Measurements from ENCODE around the gene SPOCK1. TPM values are rescaled to one million over a fixed set of nuclear protein-coding genes. Genes with fewer than 3 reads are reported as not detected.

SPOCK1 gene
- total and polyA plus RNA-seq, 2 donors (not counting 3 experiments of a cell fraction or from before 2014, with no cell fraction given), result 144 to 280 TPM

DNA sequence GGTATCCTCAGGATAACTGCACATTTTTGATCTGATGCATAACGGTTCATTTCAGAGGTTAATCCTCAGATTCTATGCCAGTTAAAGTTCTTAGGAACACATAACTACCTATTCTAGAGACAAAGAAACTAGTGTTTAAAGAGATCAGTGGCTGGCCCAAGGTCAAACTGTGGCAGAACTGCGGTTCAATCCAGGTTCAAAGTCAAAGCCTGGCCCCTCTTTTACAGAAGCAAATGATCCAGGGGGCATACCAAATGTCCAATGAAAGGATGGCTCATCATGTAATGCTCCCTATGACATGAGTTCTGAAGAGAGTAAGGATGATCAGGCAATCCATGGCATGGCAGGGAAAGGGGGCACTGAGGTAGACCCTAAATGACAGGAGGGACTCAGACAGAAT, 283.3 kb downstream of the SPOCK1 start:
- no TSS peak for BruUV-seq (replicated peaks)
- Histone ChIP-seq H3K9me3 (replicated peaks; ENCODE audit: control insufficient read depth, insufficient read depth, low read length) (no peaks in the 10 kb centered on the region), H3K4me2 (ENCODE audit: insufficient read depth, low read length) (no peak overlapping the region), H3K27me3 (ENCODE audit: control insufficient read depth in 2 of 2, insufficient read depth in 2 of 2, low read length in 2 of 2) (no peaks in the 10 kb centered on the region), H3K9ac (replicated peaks; ENCODE audit: extremely low read depth, insufficient read depth, low read length) (no peak overlapping the region), H4K20me1 (replicated peaks; ENCODE audit: control insufficient read depth, extremely low read depth, insufficient read depth, low read length) (peaks cover 2% of the 10 kb centered on the region), H3K79me2 (ENCODE audit: control insufficient read depth, insufficient read depth, low read length) (peaks cover 25% of the 10 kb centered on the region), H3K4me3 (replicated peaks in 1 of 3; ENCODE audit: insufficient read depth in 1 of 3, low read depth in 1 of 3, low read length in 3 of 3) (no peak overlapping the region), H3K36me3 (ENCODE audit: control insufficient read depth in 2 of 2, extremely low read depth in 1 of 2, insufficient read depth in 2 of 2, low read length in 2 of 2) (no peaks in the 10 kb centered on the region), H3K4me1 (ENCODE audit: control insufficient read depth, extremely low read depth, insufficient read depth, low read length) (no peaks in the 10 kb centered on the region), H3K9me1 (replicated peaks; ENCODE audit: control insufficient read depth, extremely low read depth, insufficient read depth, low read length) (no peaks in the 10 kb centered on the region), H2AFZ (ENCODE audit: low read depth, low read length) (no peak overlapping the region), H3K27ac (ENCODE audit: insufficient read depth, low read depth, low read length) (no peak overlapping the region)
- no peak for DNase-seq (ENCODE audit: low read depth, low spot score)
- FAIRE-seq, result no peak
- dilution Hi-C loops (cut with MboI; ENCODE audit: extremely low pct_ligation_motif_present, low sequenced_read_pairs) (no loop called here), intact Hi-C loops (cut with micrococcal nuclease) (no loop called here)
- TF ChIP-seq, protein P1, sequence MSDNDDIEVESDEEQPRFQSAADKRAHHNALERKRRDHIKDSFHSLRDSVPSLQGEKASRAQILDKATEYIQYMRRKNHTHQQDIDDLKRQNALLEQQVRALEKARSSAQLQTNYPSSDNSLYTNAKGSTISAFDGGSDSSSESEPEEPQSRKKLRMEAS (IDR thresholded peaks at IDR 0.05; ENCODE audit: insufficient read depth, insufficient read length), result no peak
- CTCF ChIA-PET, result no interaction called here
- POLR2A ChIA-PET, result no interaction called here

DNA sequence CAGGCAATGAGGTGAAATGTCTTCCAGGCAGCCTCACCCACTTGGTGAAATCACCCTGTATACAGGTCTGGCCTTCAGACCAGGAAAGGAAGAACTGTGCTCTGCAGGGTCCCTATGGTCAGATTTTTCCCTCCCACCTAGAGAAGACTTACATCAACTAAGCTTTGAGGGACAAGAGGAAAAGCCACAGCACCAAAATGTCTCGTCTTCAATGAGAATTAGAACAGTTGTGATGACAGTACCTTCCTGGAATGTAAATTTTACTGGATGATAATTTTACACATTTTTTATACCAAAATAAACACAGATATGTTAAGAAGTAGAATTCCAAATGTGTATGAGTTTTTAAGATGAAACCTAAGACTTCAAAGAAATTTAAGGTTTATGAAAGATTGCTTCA, 283.9 kb downstream of the SPOCK1 start:
- DNase-seq (ENCODE audit: low read depth, low spot score) (no peak), FAIRE-seq (no peak)
- no peaks in the 10 kb centered on the region for H3K36me3 ChIP-seq (ENCODE audit: control insufficient read depth in 2 of 2, extremely low read depth in 1 of 2, insufficient read depth in 2 of 2, low read length in 2 of 2)
- dilution Hi-C loops (cut with MboI; ENCODE audit: extremely low pct_ligation_motif_present, low sequenced_read_pairs), result no loop called here
- no peak overlapping the region for H3K4me2 ChIP-seq (ENCODE audit: insufficient read depth, low read length)
- no peak overlapping the region for H3K27ac ChIP-seq (ENCODE audit: insufficient read depth, low read depth, low read length)
- peaks cover 3% of the 10 kb centered on the region for H4K20me1 ChIP-seq (replicated peaks; ENCODE audit: control insufficient read depth, extremely low read depth, insufficient read depth, low read length)
- BruUV-seq (replicated peaks), result no TSS peak
- H3K4me1 ChIP-seq (ENCODE audit: control insufficient read depth, extremely low read depth, insufficient read depth, low read length), result no peaks in the 10 kb centered on the region
- intact Hi-C loops (cut with micrococcal nuclease), result no loop called here
- no peak overlapping the region for H3K9ac ChIP-seq (replicated peaks; ENCODE audit: extremely low read depth, insufficient read depth, low read length)
- TF ChIP-seq POLR2A (IDR thresholded peaks at IDR 0.05; ENCODE audit: low read depth, low read length) (no peak), POLR2AphosphoS5 (IDR thresholded peaks at IDR 0.05; ENCODE audit: insufficient read depth, low read depth, low read length) (no peak), JUN (IDR thresholded peaks at IDR 0.05; ENCODE audit: borderline replicate concordance, insufficient read depth, insufficient read length, low read depth) (no peak), MYC (IDR thresholded peaks at IDR 0.05; ENCODE audit: low read depth, low read length) (no peak), GATA2 (IDR thresholded peaks at IDR 0.05; ENCODE audit: insufficient read depth, insufficient read length, low read depth, low read length) (no peak), FOS (IDR thresholded peaks at IDR 0.05; ENCODE audit: borderline replicate concordance, insufficient read depth, low read length) (no peak), EZH2 (IDR thresholded peaks at IDR 0.05; ENCODE audit: borderline replicate concordance, low read depth, low read length, severe bottlenecking) (no peak)
- TF ChIP-seq, protein P1 (IDR thresholded peaks at IDR 0.05; ENCODE audit: insufficient read depth, insufficient read length), result no peak
- TF ChIP-seq, protein P2, sequence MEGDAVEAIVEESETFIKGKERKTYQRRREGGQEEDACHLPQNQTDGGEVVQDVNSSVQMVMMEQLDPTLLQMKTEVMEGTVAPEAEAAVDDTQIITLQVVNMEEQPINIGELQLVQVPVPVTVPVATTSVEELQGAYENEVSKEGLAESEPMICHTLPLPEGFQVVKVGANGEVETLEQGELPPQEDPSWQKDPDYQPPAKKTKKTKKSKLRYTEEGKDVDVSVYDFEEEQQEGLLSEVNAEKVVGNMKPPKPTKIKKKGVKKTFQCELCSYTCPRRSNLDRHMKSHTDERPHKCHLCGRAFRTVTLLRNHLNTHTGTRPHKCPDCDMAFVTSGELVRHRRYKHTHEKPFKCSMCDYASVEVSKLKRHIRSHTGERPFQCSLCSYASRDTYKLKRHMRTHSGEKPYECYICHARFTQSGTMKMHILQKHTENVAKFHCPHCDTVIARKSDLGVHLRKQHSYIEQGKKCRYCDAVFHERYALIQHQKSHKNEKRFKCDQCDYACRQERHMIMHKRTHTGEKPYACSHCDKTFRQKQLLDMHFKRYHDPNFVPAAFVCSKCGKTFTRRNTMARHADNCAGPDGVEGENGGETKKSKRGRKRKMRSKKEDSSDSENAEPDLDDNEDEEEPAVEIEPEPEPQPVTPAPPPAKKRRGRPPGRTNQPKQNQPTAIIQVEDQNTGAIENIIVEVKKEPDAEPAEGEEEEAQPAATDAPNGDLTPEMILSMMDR (IDR thresholded peaks at IDR 0.05; ENCODE audit: extremely low read depth in 1 of 2, insufficient read depth in 1 of 2, low read depth in 1 of 2, low read length in 2 of 2), result no peak
- ChIA-PET CTCF (interaction anchor here (1.2 kb wide), 1 partner anchor 412 kb away, joined by 3 read pairs; no protein-coding TSS in a partner anchor), POLR2A (no interaction called here)
- H3K9me3 ChIP-seq (replicated peaks; ENCODE audit: control insufficient read depth, insufficient read depth, low read length), result no peaks in the 10 kb centered on the region
- no peaks in the 10 kb centered on the region for H3K9me1 ChIP-seq (replicated peaks; ENCODE audit: control insufficient read depth, extremely low read depth, insufficient read depth, low read length)
- no peak overlapping the region for H2AFZ ChIP-seq (ENCODE audit: low read depth, low read length)
- no peak overlapping the region for H3K4me3 ChIP-seq (replicated peaks in 1 of 3; ENCODE audit: insufficient read depth in 1 of 3, low read depth in 1 of 3, low read length in 3 of 3)
- H3K79me2 ChIP-seq (ENCODE audit: control insufficient read depth, insufficient read depth, low read length), result peaks cover 25% of the 10 kb centered on the region
- H3K27me3 ChIP-seq (ENCODE audit: control insufficient read depth in 2 of 2, insufficient read depth in 2 of 2, low read length in 2 of 2), result no peaks in the 10 kb centered on the region

Measured in endothelial cell of umbilical vein (primary cell).